HCT116 (cell line): ENCODE measurements around the gene ERN1. TPM values are rescaled to one million over a fixed set of nuclear protein-coding genes. Genes with fewer than 3 reads are reported as not detected.

ENCODE experiments used
- ATAC-seq: fragments of 200-7000 bp; cut with Tn5 transposase; 2 replicates; pipeline ENCODE4 v1.9.1; 2020; ENCODE audit warnings: mild to moderate bottlenecking, moderate library complexity
- BruUV-seq: library from RNA; stranded (reverse); fragments of 400-500 nt; replicated peaks from 2 replicates; lab custom pipeline; 2021; lab: Mats Ljungman, UMichigan
- CTCF ChIA-PET: fragments of 300-600 bp; sonication (Branson Sonifier 250); formaldehyde crosslinking; loops from one replicate; lab custom pipeline; 2021; ENCODE audit warnings: antibody characterized with exemption; lab: Charles Lee
- POLR2A ChIA-PET: fragments of 300-600, 350-600 bp; sonication (Branson Sonifier 250); formaldehyde crosslinking; loops from one replicate; lab custom pipeline; 2021; ENCODE audit warnings: antibody characterized with exemption; lab: Charles Lee
- RAD21 ChIA-PET, 2 experiments: fragments of 300-600 bp; sonication (Branson Sonifier 250); formaldehyde crosslinking; loops; one replicate each; lab custom pipeline; 2023; ENCODE audit warnings: low total read pairs in 2 of 2; ENCODE audit not compliant: uncharacterized antibody in 2 of 2, unreplicated experiment in 2 of 2, low non-redundant PET in 1 of 2; lab: Charles Lee
- DNase-seq: peaks from one replicate; pipeline ENCODE4 v3.0.0-alpha.2; 2010; ENCODE audit warnings: low read depth, low spot score
- H2AFZ ChIP-seq: fragments of 200-600 bp; shearing (Covaris generic), sonication (generic); 2 replicates; pipeline ENCODE4 v1.6.1; 2017; ENCODE audit warnings: low read depth, mixed run types, mixed read lengths, antibody characterized with exemption, low read length; ENCODE audit not compliant: poor library complexity, severe bottlenecking
- H3K27ac ChIP-seq: 2 replicates; pipeline ENCODE4 v1.5.1; 2012; ENCODE audit warnings: low read depth, low read length
- H3K27me3 ChIP-seq: fragments of 200-600 bp; sonication (generic); 2 replicates; pipeline ENCODE4 v1.6.1; 2016; ENCODE audit warnings: mixed run types, low read length, mixed read lengths; ENCODE audit not compliant: insufficient read depth
- H3K36me3 ChIP-seq, 2 experiments: fragments of 200-500 bp in 1 of 2; fragments of 200-600 bp in 1 of 2; sonication (Bioruptor generic) in 1 of 2; sonication (generic) in 1 of 2; 2 replicates each; pipeline versions ENCODE4 v1.5.1 to v1.6.1; 2014 to 2016; ENCODE audit warnings: low read length in 2 of 2, inconsistent platforms in 1 of 2, mixed read lengths in 1 of 2, mixed run types in 1 of 2; ENCODE audit not compliant: insufficient read depth in 2 of 2, control insufficient read depth in 1 of 2
- H3K4me1 ChIP-seq, 2 experiments: fragments of 200-600 bp in 1 of 2; sonication (generic) in 1 of 2; 2 replicates each; pipeline versions ENCODE4 v1.5.1 to v1.6.1; 2012 to 2017; ENCODE audit warnings: low read length in 2 of 2, inconsistent platforms in 1 of 2, mild to moderate bottlenecking in 1 of 2, mixed read lengths in 1 of 2, mixed run types in 1 of 2, moderate library complexity in 1 of 2; ENCODE audit not compliant: insufficient read depth in 2 of 2, control insufficient read depth in 1 of 2
- H3K4me2 ChIP-seq: fragments of 200-600 bp; sonication (generic); 2 replicates; pipeline ENCODE4 v1.6.1; 2017; ENCODE audit warnings: mixed run types, low read length, mixed read lengths
- H3K4me3 ChIP-seq, 2 experiments: fragments of 200-600 bp in 1 of 2; sonication (generic) in 1 of 2; replicated peaks in 1 of 2; 2 replicates each; pipeline ENCODE4 v1.5.1; 2011 to 2016; ENCODE audit warnings: low read length in 2 of 2, control low read depth in 1 of 2, low read depth in 1 of 2, mild to moderate bottlenecking in 1 of 2, mixed read lengths in 1 of 2, mixed run types in 1 of 2
- H3K79me2 ChIP-seq: fragments of 200-600 bp; sonication (generic); 2 replicates; pipeline ENCODE4 v1.6.1; 2017; ENCODE audit warnings: mild to moderate bottlenecking, mixed run types, low read length, moderate library complexity, mixed read lengths; ENCODE audit not compliant: insufficient read depth
- H3K9ac ChIP-seq: fragments of 200-600 bp; sonication (generic); 2 replicates; pipeline ENCODE4 v1.6.1; 2016; ENCODE audit warnings: low read length, mixed read lengths
- H3K9me2 ChIP-seq: fragments of 200-600 bp; sonication (generic), shearing (Covaris generic); 2 replicates; pipeline ENCODE4 v1.6.1; 2017; ENCODE audit warnings: mixed run types, mild to moderate bottlenecking, moderate library complexity; ENCODE audit not compliant: insufficient read depth
- H3K9me3 ChIP-seq, 2 experiments: fragments of 200-500 bp in 1 of 2; fragments of 200-600 bp in 1 of 2; sonication (Bioruptor generic) in 1 of 2; sonication (generic) in 1 of 2; 2 replicates each; pipeline ENCODE4 v1.6.1; 2014 to 2017; ENCODE audit warnings: low read length in 2 of 2, mixed read lengths in 2 of 2, inconsistent platforms in 1 of 2, low read depth in 1 of 2, mild to moderate bottlenecking in 1 of 2, mixed run types in 1 of 2, moderate library complexity in 1 of 2; ENCODE audit not compliant: control insufficient read depth in 1 of 2, insufficient read depth in 1 of 2
- H4K20me1 ChIP-seq: fragments of 200-600 bp; sonication (generic), shearing (Covaris generic); 2 replicates; pipeline ENCODE4 v1.6.1; 2017; ENCODE audit warnings: mixed run types, mild to moderate bottlenecking, moderate library complexity; ENCODE audit not compliant: insufficient read depth
- ATF3 ChIP-seq: IDR thresholded peaks from 2 replicates; pipeline ENCODE4 v1.6.1; 2012
- CEBPB ChIP-seq: IDR thresholded peaks from 2 replicates; pipeline ENCODE4 v1.6.1; 2012; ENCODE audit warnings: low read depth
- EGR1 ChIP-seq: IDR thresholded peaks from 2 replicates; pipeline ENCODE4 v1.6.1; 2012; ENCODE audit warnings: low read depth
- ELF1 ChIP-seq: IDR thresholded peaks from 2 replicates; pipeline ENCODE4 v1.6.1; 2012; ENCODE audit warnings: low read depth, borderline replicate concordance
- EZH2phosphoT487 ChIP-seq: fragments of 200-600 bp; IDR thresholded peaks from 2 replicates; pipeline ENCODE4 v1.6.1; 2018; ENCODE audit warnings: antibody characterized with exemption, borderline replicate concordance
- FOSL1 ChIP-seq: IDR thresholded peaks from 2 replicates; pipeline ENCODE4 v1.6.1; 2012; ENCODE audit warnings: low read depth
- JUND ChIP-seq: IDR thresholded peaks from 2 replicates; pipeline ENCODE4 v1.6.1; 2012
- MAX ChIP-seq: IDR thresholded peaks from 2 replicates; pipeline ENCODE4 v1.6.1; 2012
- POLR2AphosphoS5 ChIP-seq: IDR thresholded peaks from 2 replicates; pipeline ENCODE4 v1.6.1; 2011; ENCODE audit warnings: mild to moderate bottlenecking, low read depth, low read length, moderate library complexity
- REST ChIP-seq: IDR thresholded peaks from 2 replicates; pipeline ENCODE4 v1.6.1; 2012; ENCODE audit warnings: low read depth
- SIN3A ChIP-seq: IDR thresholded peaks from 2 replicates; pipeline ENCODE4 v1.6.1; 2012; ENCODE audit warnings: low read depth
- SP1 ChIP-seq: IDR thresholded peaks from 2 replicates; pipeline ENCODE4 v1.6.1; 2012; ENCODE audit warnings: low read depth
- SRF ChIP-seq: IDR thresholded peaks from 2 replicates; pipeline ENCODE4 v1.6.1; 2012; ENCODE audit warnings: low read depth
- TCF7L2 ChIP-seq: IDR thresholded peaks from 2 replicates; pipeline ENCODE4 v1.7.0; 2011; ENCODE audit warnings: borderline replicate concordance, inconsistent platforms; ENCODE audit not compliant: insufficient read depth, insufficient read length; ENCODE audit errors: extremely low read depth
- YY1 ChIP-seq: IDR thresholded peaks from 2 replicates; pipeline ENCODE4 v1.6.1; 2011; ENCODE audit warnings: low read length, low read depth, moderate library complexity, mild to moderate bottlenecking; ENCODE audit not compliant: insufficient replicate concordance; ENCODE audit errors: extremely low read depth
- ZFX ChIP-seq: fragments of 450-650 bp; IDR thresholded peaks from 2 replicates; pipeline ENCODE4 v1.6.1; 2017
- ZNF274 ChIP-seq: fragments of 200-500 bp; sonication (Bioruptor generic); IDR thresholded peaks from 2 replicates; pipeline ENCODE4 v1.6.1; 2014; ENCODE audit warnings: mild to moderate bottlenecking, low read depth, low read length, inconsistent platforms
- intact Hi-C: fragments of 100-400 bp; cut with micrococcal nuclease; formaldehyde crosslinking; loops from 2 replicates; pipeline ENCODE4 v1.10.0; 2022
- total RNA-seq: library from RNA; stranded (reverse); gene quantifications from one replicate; pipeline ENCODE4 v1.2.1, GENCODE V29; 2021; ENCODE audit not compliant: unreplicated experiment
- TF ChIP-seq, protein P1 (sequence below): IDR thresholded peaks from 2 replicates; pipeline ENCODE4 v1.6.1; 2011; ENCODE audit warnings: mild to moderate bottlenecking, low read length, moderate library complexity; ENCODE audit not compliant: insufficient replicate concordance; ENCODE audit errors: extremely low read depth
- TF ChIP-seq, protein P2 (sequence below), 3 experiments: fragments of 200-600 bp in 1 of 3; sonication (generic) in 1 of 3; IDR thresholded peaks in 2 of 3; conservative IDR thresholded peaks in 1 of 3; 2 replicates each; pipeline ENCODE4 v1.5.1; 2012 to 2017; ENCODE audit warnings: low read depth in 2 of 3, low read length in 2 of 3, antibody characterized with exemption in 1 of 3, borderline replicate concordance in 1 of 3, control low read depth in 1 of 3, mild to moderate bottlenecking in 1 of 3, mixed read lengths in 1 of 3, mixed run types in 1 of 3, moderate library complexity in 1 of 3; ENCODE audit not compliant: insufficient read depth in 1 of 3

The ERN1 gene
- total RNA-seq, 1 experiment from 2014 or later, result 28.2 TPM

GRCh38 chr17:64042700-64043485 lies 87.1 kb downstream of the ERN1 start:
- BruUV-seq, result no TSS peak
- POLR2A ChIA-PET, result interaction anchor here (0.6 kb wide), 1 partner anchor 63 kb away, joined by 3 read pairs; no protein-coding TSS in a partner anchor
- intact Hi-C loops, result no loop called here
- Histone ChIP-seq H3K27me3 (no peaks in the 10 kb centered on the region), H3K79me2 (no peaks in the 10 kb centered on the region), H3K4me1 (no peaks in the 10 kb centered on the region), H3K9me3 (no peaks in the 10 kb centered on the region), H4K20me1 (no peaks in the 10 kb centered on the region), H3K4me3 (no peak overlapping the region), H3K9ac (no peak overlapping the region), H2AFZ (no peak overlapping the region), H3K4me2 (no peak overlapping the region), H3K9me2 (no peaks in the 10 kb centered on the region), H3K27ac (no peak overlapping the region), H3K36me3 (peaks cover 0 to 14% of the 10 kb centered on the region in 2 experiments; a peak in 3 of 4 replicates)
- CTCF ChIA-PET, result interaction anchor here (1.1 to 3.7 kb wide), 5 partner anchors 14 to 124 kb away, joined by 3 to 17 read pairs (median 5); partner anchors contain the start of gene GH1
- ATAC-seq, result no peak
- TF ChIP-seq TCF7L2 (no peak), SRF (no peak), REST (no peak), SIN3A (no peak), POLR2AphosphoS5 (no peak), ZNF274 (no peak), SP1 (no peak), CEBPB (no peak), ELF1 (no peak), MAX (no peak), ATF3 (no peak), EGR1 (no peak), ZFX (no peak), FOSL1 (no peak), EZH2phosphoT487 (no peak), YY1 (no peak), JUND (no peak)
- TF ChIP-seq, protein P1, sequence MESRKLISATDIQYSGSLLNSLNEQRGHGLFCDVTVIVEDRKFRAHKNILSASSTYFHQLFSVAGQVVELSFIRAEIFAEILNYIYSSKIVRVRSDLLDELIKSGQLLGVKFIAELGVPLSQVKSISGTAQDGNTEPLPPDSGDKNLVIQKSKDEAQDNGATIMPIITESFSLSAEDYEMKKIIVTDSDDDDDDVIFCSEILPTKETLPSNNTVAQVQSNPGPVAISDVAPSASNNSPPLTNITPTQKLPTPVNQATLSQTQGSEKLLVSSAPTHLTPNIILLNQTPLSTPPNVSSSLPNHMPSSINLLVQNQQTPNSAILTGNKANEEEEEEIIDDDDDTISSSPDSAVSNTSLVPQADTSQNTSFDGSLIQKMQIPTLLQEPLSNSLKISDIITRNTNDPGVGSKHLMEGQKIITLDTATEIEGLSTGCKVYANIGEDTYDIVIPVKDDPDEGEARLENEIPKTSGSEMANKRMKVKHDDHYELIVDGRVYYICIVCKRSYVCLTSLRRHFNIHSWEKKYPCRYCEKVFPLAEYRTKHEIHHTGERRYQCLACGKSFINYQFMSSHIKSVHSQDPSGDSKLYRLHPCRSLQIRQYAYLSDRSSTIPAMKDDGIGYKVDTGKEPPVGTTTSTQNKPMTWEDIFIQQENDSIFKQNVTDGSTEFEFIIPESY, result no peak
- TF ChIP-seq, protein P2, sequence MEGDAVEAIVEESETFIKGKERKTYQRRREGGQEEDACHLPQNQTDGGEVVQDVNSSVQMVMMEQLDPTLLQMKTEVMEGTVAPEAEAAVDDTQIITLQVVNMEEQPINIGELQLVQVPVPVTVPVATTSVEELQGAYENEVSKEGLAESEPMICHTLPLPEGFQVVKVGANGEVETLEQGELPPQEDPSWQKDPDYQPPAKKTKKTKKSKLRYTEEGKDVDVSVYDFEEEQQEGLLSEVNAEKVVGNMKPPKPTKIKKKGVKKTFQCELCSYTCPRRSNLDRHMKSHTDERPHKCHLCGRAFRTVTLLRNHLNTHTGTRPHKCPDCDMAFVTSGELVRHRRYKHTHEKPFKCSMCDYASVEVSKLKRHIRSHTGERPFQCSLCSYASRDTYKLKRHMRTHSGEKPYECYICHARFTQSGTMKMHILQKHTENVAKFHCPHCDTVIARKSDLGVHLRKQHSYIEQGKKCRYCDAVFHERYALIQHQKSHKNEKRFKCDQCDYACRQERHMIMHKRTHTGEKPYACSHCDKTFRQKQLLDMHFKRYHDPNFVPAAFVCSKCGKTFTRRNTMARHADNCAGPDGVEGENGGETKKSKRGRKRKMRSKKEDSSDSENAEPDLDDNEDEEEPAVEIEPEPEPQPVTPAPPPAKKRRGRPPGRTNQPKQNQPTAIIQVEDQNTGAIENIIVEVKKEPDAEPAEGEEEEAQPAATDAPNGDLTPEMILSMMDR (IDR thresholded peaks at IDR 0.05 in 2 of 3, conservative IDR thresholded peaks at IDR 0.05 in 1 of 3; ENCODE audit: borderline replicate concordance in 1 of 3, insufficient read depth in 1 of 3, low read depth in 2 of 3, low read length in 2 of 3), result no peak
- RAD21 ChIA-PET, result no interaction called here
- no peak for DNase-seq
